MM.1S (cell line): ENCODE data around the gene SUFU.
A peak's percentile ranks its signal among the peaks of the same experiment; 100 is the strongest.

Experiments used
- DNase-seq: peaks from one replicate; pipeline ENCODE4 v3.0.0-alpha.2; 2015
- H2AFZ ChIP-seq: fragments of 300-600 bp; sonication (generic); 2 replicates; pipeline ENCODE4 v1.6.0; 2016; ENCODE audit warnings: antibody characterized with exemption, low read length
- H3F3A ChIP-seq: fragments of 300-600 bp; sonication (generic); 2 replicates; pipeline ENCODE4 v1.6.1; 2016; ENCODE audit warnings: mild to moderate bottlenecking, antibody characterized with exemption, low read length, moderate library complexity, mixed read lengths; ENCODE audit not compliant: insufficient read depth
- H3K27ac ChIP-seq: fragments of 300-600 bp; sonication (generic); 2 replicates; pipeline ENCODE4 v1.5.1; 2016; ENCODE audit warnings: mild to moderate bottlenecking, low read length
- H3K27me3 ChIP-seq: fragments of 300-600 bp; sonication (generic); replicated peaks from 2 replicates; pipeline ENCODE4 v1.6.0; 2016; ENCODE audit warnings: low read length; ENCODE audit not compliant: insufficient read depth
- H3K36me3 ChIP-seq: fragments of 300-600 bp; sonication (generic); replicated peaks from 2 replicates; pipeline ENCODE4 v1.6.1; 2016; ENCODE audit warnings: mild to moderate bottlenecking, low read length, mixed read lengths; ENCODE audit not compliant: insufficient read depth
- H3K4me1 ChIP-seq: fragments of 300-600 bp; sonication (generic); 2 replicates; pipeline ENCODE4 v1.6.1; 2016; ENCODE audit warnings: low read length, mixed read lengths
- H3K4me2 ChIP-seq: fragments of 300-600 bp; sonication (generic); 2 replicates; pipeline ENCODE4 v1.6.0; 2016; ENCODE audit warnings: low read depth, low read length
- H3K4me3 ChIP-seq: fragments of 300-600 bp; sonication (generic); 2 replicates; pipeline ENCODE4 v1.5.1; 2016; ENCODE audit warnings: low read length, mixed read lengths
- H3K79me2 ChIP-seq: fragments of 300-600 bp; sonication (generic); 2 replicates; pipeline ENCODE4 v1.6.1; 2016; ENCODE audit warnings: mixed run types, low read length, mixed read lengths
- H3K9ac ChIP-seq: fragments of 300-600 bp; sonication (generic); 2 replicates; pipeline ENCODE4 v1.6.1; 2016; ENCODE audit warnings: low read length, mixed read lengths
- H3K9me2 ChIP-seq: fragments of 300-600 bp; sonication (generic); replicated peaks from 2 replicates; pipeline ENCODE4 v1.6.1; 2016; ENCODE audit warnings: mild to moderate bottlenecking, low read length, mixed read lengths; ENCODE audit not compliant: insufficient read depth
- H3K9me3 ChIP-seq: fragments of 300-600 bp; sonication (generic); replicated peaks from 2 replicates; pipeline ENCODE4 v1.6.1; 2016; ENCODE audit warnings: mild to moderate bottlenecking, low read length, mixed read lengths; ENCODE audit not compliant: insufficient read depth
- H4K20me1 ChIP-seq: fragments of 300-600 bp; sonication (generic); 2 replicates; pipeline ENCODE4 v1.6.1; 2016; ENCODE audit warnings: mild to moderate bottlenecking, low read length, moderate library complexity, mixed read lengths; ENCODE audit not compliant: insufficient read depth
- CTCF ChIP-seq: fragments of 300-600 bp; sonication (generic); IDR thresholded peaks from 2 replicates; pipeline ENCODE4 v1.5.1; 2016; ENCODE audit warnings: antibody characterized with exemption, low read length, mixed read lengths
- EZH2 ChIP-seq: fragments of 300-600 bp; sonication (generic); optimal IDR thresholded peaks from 2 replicates; pipeline ENCODE3; 2017; ENCODE audit warnings: low read depth, mild to moderate bottlenecking, antibody characterized with exemption, low read length, mixed read lengths
- EZH2phosphoT487 ChIP-seq: fragments of 300-600 bp; sonication (generic); IDR thresholded peaks from 2 replicates; pipeline ENCODE4 v1.6.1; 2018; ENCODE audit warnings: antibody characterized with exemption, low read length

SUFU gene

GRCh38 chr10:102461187-102462054 lies 42.4 kb upstream of the SUFU start:
- Histone ChIP-seq H3K27ac (no peak overlapping the region), H3F3A (no peaks in the 10 kb centered on the region)
- TF ChIP-seq EZH2phosphoT487: no peak
- no peak for TF ChIP-seq EZH2
- no peak for TF ChIP-seq CTCF

GRCh38 chr10:102462512-102463054 lies 41.2 kb upstream of the SUFU start:
- no peaks in the 10 kb centered on the region for H3K9me3 ChIP-seq
- peak overlapping the region; percentile 38; the same call in 1 of the 2 replicates for H3K4me2 ChIP-seq
- H4K20me1 ChIP-seq: no peaks in the 10 kb centered on the region
- no peak for DNase-seq
- no peaks in the 10 kb centered on the region for H3K9me2 ChIP-seq
- H3K4me1 ChIP-seq: peaks cover 14% of the 10 kb centered on the region
- H3K79me2 ChIP-seq: no peaks in the 10 kb centered on the region
- H2AFZ ChIP-seq: no peak overlapping the region
- no peaks in the 10 kb centered on the region for H3K27me3 ChIP-seq
- H3K27ac ChIP-seq: no peak overlapping the region
- H3F3A ChIP-seq: no peaks in the 10 kb centered on the region
- no peak overlapping the region for H3K4me3 ChIP-seq
- H3K36me3 ChIP-seq: no peaks in the 10 kb centered on the region
- no peak overlapping the region for H3K9ac ChIP-seq
- TF ChIP-seq EZH2 (no peak), EZH2phosphoT487 (no peak), CTCF (no peak)

More at GRCh38 chr10:102461187-102462054, 42.4 kb upstream of the SUFU start:
- Histone ChIP-seq H3K4me1 (peaks cover 14% of the 10 kb centered on the region), H3K9me3 (no peaks in the 10 kb centered on the region), H4K20me1 (no peaks in the 10 kb centered on the region), H2AFZ (peak overlapping the region; percentile 98), H3K9ac (peak overlapping the region; percentile 53; the same call in 1 of the 2 replicates), H3K9me2 (no peaks in the 10 kb centered on the region), H3K36me3 (no peaks in the 10 kb centered on the region), H3K4me2 (peak overlapping the region; percentile 96), H3K4me3 (peak overlapping the region; percentile 72), H3K27me3 (no peaks in the 10 kb centered on the region), H3K79me2 (no peaks in the 10 kb centered on the region)
- DNase-seq: peak; percentile 95

GRCh38 chr10:102463983-102464382 lies 39.8 kb upstream of the SUFU start:
- Histone ChIP-seq H3F3A (no peaks in the 10 kb centered on the region), H3K4me1 (peaks cover 14% of the 10 kb centered on the region), H3K4me3 (no peak overlapping the region), H3K9ac (no peak overlapping the region), H3K27ac (no peak overlapping the region), H4K20me1 (no peaks in the 10 kb centered on the region), H3K27me3 (no peaks in the 10 kb centered on the region), H3K4me2 (no peak overlapping the region), H3K9me3 (no peaks in the 10 kb centered on the region), H2AFZ (no peak overlapping the region), H3K36me3 (no peaks in the 10 kb centered on the region), H3K79me2 (no peaks in the 10 kb centered on the region), H3K9me2 (no peaks in the 10 kb centered on the region)
- TF ChIP-seq EZH2phosphoT487: no peak
- no peak for TF ChIP-seq CTCF
- no peak for TF ChIP-seq EZH2
- no peak for DNase-seq
